Neural cell (in vitro differentiated cells): ENCODE measurements around the gene SLC66A2. TPM values are rescaled to one million over a fixed set of nuclear protein-coding genes. Genes with fewer than 3 reads are reported as not detected.

ENCODE experiments used
- H2AFZ ChIP-seq: fragments of 200-600, 300-800 bp; sonication (generic), shearing (Covaris generic); 2 replicates; pipeline ENCODE4 v1.6.0; 2014; ENCODE audit warnings: low read depth, mild to moderate bottlenecking, antibody characterized with exemption, low read length, moderate library complexity
- H3F3A ChIP-seq: fragments of 200-600 bp; shearing (Covaris generic); 2 replicates; pipeline ENCODE4 v1.6.1; 2016; ENCODE audit warnings: mild to moderate bottlenecking, moderate library complexity, mixed read lengths, antibody characterized with exemption, low read length; ENCODE audit not compliant: insufficient read depth, poor library complexity, severe bottlenecking
- H3K27ac ChIP-seq: fragments of 200-600, 300-800 bp; sonication (generic), shearing (Covaris generic); 2 replicates; pipeline ENCODE4 v1.5.1; 2014; ENCODE audit warnings: mild to moderate bottlenecking, low read length, moderate library complexity
- H3K27me3 ChIP-seq: fragments of 300-800, 200-600 bp; sonication (generic), shearing (Covaris generic); 2 replicates; pipeline ENCODE4 v1.6.0; 2014; ENCODE audit warnings: mild to moderate bottlenecking, low read depth, low read length, moderate library complexity; ENCODE audit not compliant: insufficient read depth
- H3K36me3 ChIP-seq: fragments of 300-800, 200-600 bp; sonication (generic), shearing (Covaris generic); 2 replicates; pipeline ENCODE4 v1.5.1; 2014; ENCODE audit warnings: mild to moderate bottlenecking, antibody characterized with exemption, low read length, moderate library complexity; ENCODE audit not compliant: insufficient read depth
- H3K4me2 ChIP-seq: fragments of 300-800, 200-600 bp; sonication (generic), shearing (Covaris generic); 2 replicates; pipeline ENCODE4 v1.6.0; 2014; ENCODE audit warnings: mild to moderate bottlenecking, low read length
- H3K4me3 ChIP-seq: fragments of 300-800, 200-600 bp; sonication (generic), shearing (Covaris generic); 2 replicates; pipeline ENCODE4 v1.5.1; 2014; ENCODE audit warnings: mild to moderate bottlenecking, low read length, moderate library complexity
- H3K79me2 ChIP-seq: fragments of 200-600 bp; shearing (Covaris generic); replicated peaks from 2 replicates; pipeline ENCODE4 v1.6.0; 2014; ENCODE audit warnings: mild to moderate bottlenecking, low read length, moderate library complexity; ENCODE audit not compliant: insufficient read depth
- H3K9ac ChIP-seq: fragments of 300-800, 200-600 bp; sonication (generic), shearing (Covaris generic); 2 replicates; pipeline ENCODE4 v1.6.1; 2016; ENCODE audit warnings: mild to moderate bottlenecking, low read length, mixed read lengths
- H3K9me2 ChIP-seq: fragments of 200-600 bp; shearing (Covaris generic); 2 replicates; pipeline ENCODE4 v1.6.1; 2016; ENCODE audit warnings: mild to moderate bottlenecking, low read length, mixed read lengths; ENCODE audit not compliant: insufficient read depth
- H3K9me3 ChIP-seq: fragments of 200-600, 300-800 bp; sonication (generic), shearing (Covaris generic); 2 replicates; pipeline ENCODE4 v1.6.1; 2016; ENCODE audit warnings: mild to moderate bottlenecking, mixed run types, low read length, moderate library complexity, mixed read lengths
- H4K20me1 ChIP-seq: fragments of 200-600 bp; shearing (Covaris generic); 2 replicates; pipeline ENCODE4 v1.6.1; 2016; ENCODE audit warnings: mild to moderate bottlenecking, mixed run types; ENCODE audit not compliant: insufficient read depth
- EP300 ChIP-seq: fragments of 450-650 bp; conservative IDR thresholded peaks from 2 replicates; pipeline ENCODE4 v1.6.1; 2014; ENCODE audit warnings: antibody characterized with exemption, mild to moderate bottlenecking, moderate library complexity; ENCODE audit not compliant: poor library complexity, severe bottlenecking
- EZH2 ChIP-seq: fragments of 200-600, 300-800 bp; shearing (Covaris generic), sonication (generic); IDR thresholded peaks from 2 replicates; pipeline ENCODE4 v1.6.1; 2014; ENCODE audit warnings: antibody characterized with exemption, low read length, borderline replicate concordance, mild to moderate bottlenecking; ENCODE audit not compliant: insufficient read depth, poor library complexity, severe bottlenecking
- POLR2AphosphoS5 ChIP-seq: IDR thresholded peaks from 2 replicates; pipeline ENCODE4 v1.6.1; 2012
- RAD21 ChIP-seq: fragments of 450-650 bp; conservative IDR thresholded peaks from 2 replicates; pipeline ENCODE4 v1.6.1; 2014; ENCODE audit warnings: antibody characterized with exemption, mild to moderate bottlenecking, moderate library complexity
- REST ChIP-seq: IDR thresholded peaks from 2 replicates; pipeline ENCODE4 v1.6.1; 2012; ENCODE audit warnings: borderline replicate concordance
- SMC3 ChIP-seq: fragments of 450-650 bp; conservative IDR thresholded peaks from 2 replicates; pipeline ENCODE4 v1.6.1; 2014; ENCODE audit warnings: antibody characterized with exemption, mild to moderate bottlenecking, moderate library complexity; ENCODE audit not compliant: poor library complexity
- TAF1 ChIP-seq: IDR thresholded peaks from 2 replicates; pipeline ENCODE4 v1.6.1; 2012; ENCODE audit warnings: low read depth
- polyA plus RNA-seq: library from polyadenylated mRNA; depleted of rRNA; stranded (reverse); fragments of >200 nt; gene quantifications from 2 replicates; pipeline ENCODE4 v1.2.3, GENCODE V29; 2014
- TF ChIP-seq, protein P1 (sequence below): fragments of 450-650 bp; IDR thresholded peaks from 2 replicates; pipeline ENCODE4 v1.5.1; 2014; ENCODE audit warnings: antibody characterized with exemption, mild to moderate bottlenecking, moderate library complexity; ENCODE audit not compliant: poor library complexity, severe bottlenecking

SLC66A2 gene
- polyA plus RNA-seq, 1 donor from 2014 or later = 66.7 TPM

- H3K27ac ChIP-seq = no peak overlapping the region
- no peaks in the 10 kb centered on the region for H4K20me1 ChIP-seq
- no peak overlapping the region for H3K4me3 ChIP-seq
- H3K9ac ChIP-seq = no peak overlapping the region
- no peaks in the 10 kb centered on the region for H3K79me2 ChIP-seq
- no peaks in the 10 kb centered on the region for H3K36me3 ChIP-seq
- no peaks in the 10 kb centered on the region for H3K9me2 ChIP-seq
- H2AFZ ChIP-seq = no peak overlapping the region
- no peaks in the 10 kb centered on the region for H3K27me3 ChIP-seq
- TF ChIP-seq TAF1 (no peak), EZH2 (no peak)
- no peak overlapping the region for H3K4me2 ChIP-seq
- H3F3A ChIP-seq = no peaks in the 10 kb centered on the region
- peaks cover 4% of the 10 kb centered on the region for H3K9me3 ChIP-seq
These were observed 87.3 kb downstream of the SLC66A2 start for GRCh38 chr18:79864006-79864725.

- no peak overlapping the region for H2AFZ ChIP-seq
- no peaks in the 10 kb centered on the region for H3K9me2 ChIP-seq
- no peaks in the 10 kb centered on the region for H4K20me1 ChIP-seq
- no peaks in the 10 kb centered on the region for H3K27me3 ChIP-seq
- no peaks in the 10 kb centered on the region for H3F3A ChIP-seq
- H3K4me2 ChIP-seq = no peak overlapping the region
- H3K36me3 ChIP-seq = no peaks in the 10 kb centered on the region
- TF ChIP-seq EZH2 (no peak), POLR2AphosphoS5 (no peak), RAD21 (no peak), EP300 (no peak), REST (no peak)
- H3K27ac ChIP-seq = no peak overlapping the region
- H3K9ac ChIP-seq = no peak overlapping the region
- H3K9me3 ChIP-seq = peaks cover 4% of the 10 kb centered on the region
- no peaks in the 10 kb centered on the region for H3K79me2 ChIP-seq
- H3K4me3 ChIP-seq = no peak overlapping the region
These were observed 88.1 kb downstream of the SLC66A2 start for GRCh38 chr18:79863161-79864005.

DNA sequence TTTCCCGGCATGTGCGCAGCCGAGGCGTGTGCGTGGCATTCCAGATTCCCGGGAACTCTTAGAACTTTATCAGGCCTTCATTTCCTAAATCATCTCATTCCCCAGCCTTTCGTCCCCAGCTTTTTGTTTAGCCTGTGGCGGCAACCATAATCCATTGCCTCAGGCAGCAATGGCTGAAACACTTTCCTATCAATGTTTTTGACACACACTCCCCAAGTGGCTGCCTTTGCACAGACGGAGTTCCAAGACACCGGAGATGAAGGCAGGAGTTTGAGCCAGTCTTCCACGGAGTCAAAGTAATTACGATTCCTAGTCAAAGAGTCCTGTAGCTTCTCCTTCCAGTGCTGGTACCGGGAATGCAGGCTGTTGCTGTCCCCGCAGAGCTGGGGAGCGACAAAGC, 88.9 kb downstream of the SLC66A2 start:
- Histone ChIP-seq H3K4me2 (no peak overlapping the region), H3K9me2 (no peaks in the 10 kb centered on the region), H3K27me3 (no peaks in the 10 kb centered on the region), H3K4me3 (no peak overlapping the region), H3K9me3 (peaks cover 4% of the 10 kb centered on the region), H4K20me1 (no peaks in the 10 kb centered on the region), H3K79me2 (no peaks in the 10 kb centered on the region), H3F3A (no peaks in the 10 kb centered on the region), H3K27ac (no peak overlapping the region), H2AFZ (no peak overlapping the region), H3K36me3 (no peaks in the 10 kb centered on the region), H3K9ac (no peak overlapping the region)
- no peak for TF ChIP-seq SMC3
- no peak for TF ChIP-seq POLR2AphosphoS5
- TF ChIP-seq, protein P1, sequence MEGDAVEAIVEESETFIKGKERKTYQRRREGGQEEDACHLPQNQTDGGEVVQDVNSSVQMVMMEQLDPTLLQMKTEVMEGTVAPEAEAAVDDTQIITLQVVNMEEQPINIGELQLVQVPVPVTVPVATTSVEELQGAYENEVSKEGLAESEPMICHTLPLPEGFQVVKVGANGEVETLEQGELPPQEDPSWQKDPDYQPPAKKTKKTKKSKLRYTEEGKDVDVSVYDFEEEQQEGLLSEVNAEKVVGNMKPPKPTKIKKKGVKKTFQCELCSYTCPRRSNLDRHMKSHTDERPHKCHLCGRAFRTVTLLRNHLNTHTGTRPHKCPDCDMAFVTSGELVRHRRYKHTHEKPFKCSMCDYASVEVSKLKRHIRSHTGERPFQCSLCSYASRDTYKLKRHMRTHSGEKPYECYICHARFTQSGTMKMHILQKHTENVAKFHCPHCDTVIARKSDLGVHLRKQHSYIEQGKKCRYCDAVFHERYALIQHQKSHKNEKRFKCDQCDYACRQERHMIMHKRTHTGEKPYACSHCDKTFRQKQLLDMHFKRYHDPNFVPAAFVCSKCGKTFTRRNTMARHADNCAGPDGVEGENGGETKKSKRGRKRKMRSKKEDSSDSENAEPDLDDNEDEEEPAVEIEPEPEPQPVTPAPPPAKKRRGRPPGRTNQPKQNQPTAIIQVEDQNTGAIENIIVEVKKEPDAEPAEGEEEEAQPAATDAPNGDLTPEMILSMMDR = no peak
- TF ChIP-seq RAD21 = no peak
- no peak for TF ChIP-seq EZH2
- TF ChIP-seq EP300 = no peak
